SK-N-MC (cell line): ENCODE results near the gene ULBP3.

Experiments used
- DNase-seq: peaks from one replicate; pipeline ENCODE4 v3.0.0-alpha.2; 2011; ENCODE audit warnings: low read depth, low spot score
- H3K27ac ChIP-seq: fragments of 200-600 bp; sonication (generic); 2 replicates; pipeline ENCODE4 v1.5.1; 2016; ENCODE audit warnings: mixed run types
- H3K36me3 ChIP-seq: fragments of 200-600 bp; sonication (generic); 2 replicates; pipeline ENCODE4 v1.6.1; 2017; ENCODE audit warnings: antibody characterized with exemption, low read length, mixed read lengths; ENCODE audit not compliant: insufficient read depth
- H3K4me3 ChIP-seq: fragments of 200-600 bp; sonication (generic); 2 replicates; pipeline ENCODE4 v1.5.1; 2016
- H3K9ac ChIP-seq: fragments of 200-600 bp; sonication (generic); 2 replicates; pipeline ENCODE4 v1.8.0; 2017; ENCODE audit warnings: mixed run types, mixed read lengths; ENCODE audit not compliant: insufficient read length
- H3K9me3 ChIP-seq: fragments of 200-600 bp; sonication (generic); 2 replicates; pipeline ENCODE4 v1.6.1; 2017; ENCODE audit warnings: low read depth, mild to moderate bottlenecking, antibody characterized with exemption, low read length, moderate library complexity, mixed read lengths
- EZH2 ChIP-seq: fragments of 200-600 bp; sonication (generic); IDR thresholded peaks from one replicate; pipeline ENCODE4 v1.6.1; 2017; ENCODE audit warnings: antibody characterized with exemption
- FOXP2 ChIP-seq: optimal IDR thresholded peaks from 2 replicates; pipeline ENCODE3; 2011; ENCODE audit warnings: mild to moderate bottlenecking, moderate library complexity; ENCODE audit not compliant: insufficient read depth; ENCODE audit errors: extremely low read length, control extremely low read depth
- POLR2AphosphoS5 ChIP-seq: IDR thresholded peaks from 2 replicates; pipeline ENCODE4 v1.6.1; 2012; ENCODE audit warnings: mild to moderate bottlenecking, low read depth, low read length, borderline replicate concordance

ULBP3 gene

DNA sequence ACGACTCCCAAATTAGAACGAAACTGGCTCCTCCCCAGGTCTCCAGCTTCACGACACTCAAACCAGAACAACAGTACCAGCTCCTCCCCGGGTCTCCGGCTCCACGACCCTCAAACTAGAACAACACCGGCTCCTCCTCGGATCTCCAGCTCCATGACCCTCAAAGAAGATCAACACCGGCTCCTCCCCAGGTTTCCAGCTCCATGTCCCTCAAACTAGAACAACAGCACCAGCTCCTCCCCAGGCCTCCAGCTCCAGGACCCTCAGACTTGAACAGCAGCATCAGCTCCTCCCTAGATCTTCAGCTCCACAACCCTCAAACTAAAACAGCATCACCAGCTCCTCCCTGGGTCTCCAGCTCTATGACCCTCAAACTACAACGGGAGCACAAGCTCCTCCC is 13.8 kb downstream of the ULBP3 start:
- Histone ChIP-seq H3K4me3 (no peak overlapping the region), H3K9me3 (no peaks in the 10 kb centered on the region), H3K27ac (no peak overlapping the region), H3K9ac (no peak overlapping the region), H3K36me3 (no peaks in the 10 kb centered on the region)
- TF ChIP-seq POLR2AphosphoS5: no peak
- no peak for TF ChIP-seq EZH2
- no peak for TF ChIP-seq FOXP2
- DNase-seq: no peak

DNA sequence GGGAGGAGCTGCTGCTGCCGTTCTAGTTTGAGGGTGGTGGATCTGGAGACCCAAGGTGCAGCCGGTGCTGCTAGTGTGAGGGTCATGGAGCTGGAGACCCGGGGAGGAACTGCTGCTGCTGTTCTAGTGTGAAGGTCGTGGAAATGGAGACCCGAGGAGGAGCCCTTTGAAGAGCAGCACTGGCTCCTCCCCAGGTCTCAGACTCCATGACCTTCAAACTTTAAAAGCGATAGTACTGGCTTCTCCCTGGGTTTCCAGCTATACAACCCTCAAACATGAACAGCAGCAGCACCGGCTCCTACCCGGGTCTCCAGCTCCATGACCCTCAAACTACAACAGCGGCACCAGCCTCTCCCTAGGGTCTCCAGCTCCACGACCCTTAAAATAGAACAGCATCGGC is 15.5 kb downstream of the ULBP3 start:
- TF ChIP-seq EZH2: no peak
- no peak for TF ChIP-seq POLR2AphosphoS5
- TF ChIP-seq FOXP2: no peak
- Histone ChIP-seq H3K9ac (no peak overlapping the region), H3K9me3 (no peaks in the 10 kb centered on the region), H3K36me3 (no peaks in the 10 kb centered on the region), H3K27ac (no peak overlapping the region), H3K4me3 (no peak overlapping the region)
- DNase-seq: no peak

DNA sequence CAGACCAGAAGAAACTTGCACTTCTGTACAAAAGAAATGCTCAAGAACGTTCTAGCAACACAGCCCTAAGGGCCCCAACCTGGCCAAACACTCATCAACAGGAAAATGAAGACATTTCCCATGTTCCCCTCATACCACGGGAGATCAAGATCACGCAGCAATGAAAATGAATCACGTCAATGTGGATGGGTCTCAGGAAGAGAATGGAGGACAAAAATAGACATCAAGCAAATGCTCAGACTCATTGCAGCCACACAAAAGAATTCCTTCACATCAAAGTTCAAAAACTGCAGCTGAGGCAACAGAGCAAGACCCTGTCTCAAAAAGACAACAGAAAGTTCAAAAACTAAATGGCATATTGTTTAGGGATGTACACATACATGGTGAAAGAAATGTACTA is 18.1 kb downstream of the ULBP3 start:
- H3K4me3 ChIP-seq: no peak overlapping the region
- no peak overlapping the region for H3K9ac ChIP-seq
- H3K9me3 ChIP-seq: no peaks in the 10 kb centered on the region
- no peak overlapping the region for H3K27ac ChIP-seq
- H3K36me3 ChIP-seq: no peaks in the 10 kb centered on the region
- DNase-seq: no peak
- TF ChIP-seq POLR2AphosphoS5 (no peak), EZH2 (no peak), FOXP2 (no peak)

DNA sequence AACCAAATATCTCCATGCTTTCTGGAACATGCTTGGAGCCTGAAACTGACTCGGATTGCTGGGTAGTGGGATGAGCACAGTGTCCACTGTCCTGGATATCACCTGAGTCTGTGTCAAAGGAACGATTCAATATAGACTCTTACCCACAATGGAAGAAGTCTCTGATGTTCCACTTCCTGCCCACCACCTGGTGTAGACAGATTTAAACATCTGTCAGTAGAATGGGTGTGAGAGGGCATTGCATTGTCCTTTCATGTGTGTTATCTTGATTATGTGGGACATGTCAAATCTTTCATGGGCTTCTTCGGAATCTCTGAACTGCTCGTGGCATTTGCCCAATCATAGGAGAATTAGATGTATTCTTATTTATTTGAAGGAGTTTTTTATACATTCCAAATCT is 20.8 kb downstream of the ULBP3 start:
- Histone ChIP-seq H3K4me3 (no peak overlapping the region), H3K27ac (no peak overlapping the region), H3K9ac (no peak overlapping the region), H3K9me3 (no peaks in the 10 kb centered on the region), H3K36me3 (no peaks in the 10 kb centered on the region)
- DNase-seq: no peak
- TF ChIP-seq FOXP2 (no peak), POLR2AphosphoS5 (no peak), EZH2 (no peak)

DNA sequence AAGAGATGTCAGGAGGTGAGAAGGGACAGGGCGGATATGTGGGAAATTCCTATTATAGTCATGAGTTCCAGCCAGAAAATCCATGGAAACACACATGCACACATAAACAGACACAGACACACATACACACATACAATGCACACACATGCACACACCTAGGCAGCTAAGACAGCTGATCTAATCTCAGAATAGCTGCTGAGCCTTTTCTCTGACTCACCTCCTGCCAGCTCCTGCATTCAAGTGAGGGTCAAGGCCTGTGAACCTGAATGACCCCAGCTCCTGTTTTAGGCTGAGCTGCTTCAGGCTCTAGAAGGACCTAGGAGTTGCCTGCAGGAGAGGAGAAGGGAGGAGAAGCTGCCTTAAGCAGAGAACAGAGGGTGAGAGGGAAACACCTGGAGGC is 22.0 kb downstream of the ULBP3 start:
- no peak for TF ChIP-seq EZH2
- TF ChIP-seq FOXP2: no peak
- no peak for TF ChIP-seq POLR2AphosphoS5
- Histone ChIP-seq H3K9ac (no peak overlapping the region), H3K36me3 (no peaks in the 10 kb centered on the region), H3K9me3 (no peaks in the 10 kb centered on the region), H3K4me3 (no peak overlapping the region), H3K27ac (no peak overlapping the region)
- DNase-seq: no peak

DNA sequence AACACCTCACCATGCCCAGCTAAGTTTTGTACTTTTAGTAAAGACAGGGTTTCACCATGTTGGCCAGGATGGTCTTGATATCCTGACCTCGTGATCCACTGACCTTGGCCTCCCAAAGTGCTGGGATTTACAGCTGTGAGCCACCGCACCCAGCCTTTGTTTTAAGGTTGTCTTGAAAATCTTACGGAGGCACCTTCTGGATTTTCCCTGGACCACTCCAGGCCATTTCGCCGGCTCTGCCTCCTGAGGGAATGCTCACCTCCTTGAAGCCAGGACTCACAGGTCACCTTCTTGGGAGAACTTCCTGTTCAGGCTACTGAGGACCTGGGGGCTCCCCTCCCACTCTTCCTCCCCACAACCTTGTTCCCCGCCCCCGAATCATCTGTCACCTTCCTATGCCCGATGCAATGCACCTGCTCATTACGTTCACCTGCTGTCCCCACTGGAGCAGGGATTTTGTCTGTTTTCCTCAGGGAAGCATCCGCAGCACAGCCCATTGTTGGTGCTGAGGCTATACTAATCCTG is 24.2 kb downstream of the ULBP3 start:
- DNase-seq: no peak
- H3K36me3 ChIP-seq: no peaks in the 10 kb centered on the region

DNA sequence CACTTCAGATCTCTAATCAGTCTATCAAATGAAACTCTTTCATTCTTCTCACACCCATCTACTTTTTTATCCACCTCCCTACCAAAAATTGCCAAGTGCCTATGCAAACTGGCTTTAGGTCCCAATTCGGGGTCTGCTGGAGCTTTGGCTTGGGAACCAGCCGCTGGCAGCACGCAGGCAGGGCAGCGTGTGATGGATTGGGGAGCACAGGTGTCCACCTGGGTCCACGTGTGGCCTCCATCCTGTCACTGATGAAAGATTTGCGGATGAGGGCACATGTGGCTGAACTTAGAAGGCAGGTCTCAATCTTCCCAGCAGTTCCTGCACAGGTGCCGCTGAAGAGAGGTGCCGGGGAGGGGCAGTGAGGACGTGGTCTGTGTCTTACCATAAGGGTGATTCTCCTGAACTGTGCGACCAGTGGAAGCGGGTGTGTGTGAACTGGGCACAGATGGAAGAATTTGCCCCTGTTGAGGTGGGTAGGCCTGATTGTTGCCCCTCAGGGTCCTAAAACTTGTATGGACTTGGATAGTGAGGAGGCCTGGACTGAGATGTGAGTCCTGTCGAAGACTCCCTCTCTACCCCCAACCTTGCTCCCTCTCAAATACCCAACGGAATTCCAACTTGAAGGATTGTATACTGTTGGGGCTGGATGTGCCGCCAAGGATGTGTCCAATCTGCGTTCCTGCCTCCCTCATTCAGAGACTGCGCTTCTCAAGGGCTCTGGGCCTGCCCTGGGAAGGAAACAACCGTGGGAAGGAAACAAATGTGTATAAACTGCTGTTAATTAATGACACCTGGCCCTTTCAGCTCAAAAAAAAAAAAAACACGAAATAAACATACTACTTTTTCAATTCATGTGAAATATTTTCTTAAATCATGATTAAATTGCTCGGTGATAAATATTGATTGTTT is 25.2 kb downstream of the ULBP3 start:
- no peak overlapping the region for H3K4me3 ChIP-seq
- H3K9ac ChIP-seq: no peak overlapping the region
- no peak for DNase-seq
- no peaks in the 10 kb centered on the region for H3K9me3 ChIP-seq
- no peak for TF ChIP-seq POLR2AphosphoS5
- no peak for TF ChIP-seq EZH2
- no peak for TF ChIP-seq FOXP2
- no peak overlapping the region for H3K27ac ChIP-seq
- no peaks in the 10 kb centered on the region for H3K36me3 ChIP-seq

More for the DNA sequence above, 24.2 kb downstream of the ULBP3 start:
- Histone ChIP-seq H3K4me3 (no peak overlapping the region), H3K27ac (no peak overlapping the region), H3K9me3 (no peaks in the 10 kb centered on the region), H3K9ac (no peak overlapping the region)
- TF ChIP-seq EZH2 (no peak), FOXP2 (no peak), POLR2AphosphoS5 (no peak)

DNA sequence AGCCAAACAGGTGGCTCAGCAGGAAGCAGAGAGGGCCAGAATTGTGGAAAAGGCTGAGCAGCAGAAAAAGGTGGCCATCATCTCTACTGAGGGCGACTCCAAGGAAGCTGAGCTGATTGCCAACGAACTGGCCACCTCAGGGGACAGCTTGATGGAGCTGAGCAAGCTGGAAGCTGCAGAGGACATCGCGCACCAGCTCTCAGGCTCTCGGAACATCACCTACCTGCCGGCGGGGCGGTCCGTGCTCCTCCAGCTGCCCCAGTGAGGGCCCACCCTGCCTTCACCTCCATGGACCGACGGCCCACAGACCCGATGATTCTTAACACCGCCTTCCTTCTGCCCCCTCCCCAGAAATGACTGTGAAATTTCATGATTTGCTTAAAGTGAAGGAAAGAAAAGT is 25.8 kb downstream of the ULBP3 start:
- H3K9ac ChIP-seq: no peak overlapping the region
- no peaks in the 10 kb centered on the region for H3K9me3 ChIP-seq
- no peak for TF ChIP-seq FOXP2
- TF ChIP-seq EZH2: no peak
- no peak for TF ChIP-seq POLR2AphosphoS5
- no peak overlapping the region for H3K4me3 ChIP-seq
- H3K27ac ChIP-seq: no peak overlapping the region
- H3K36me3 ChIP-seq: no peaks in the 10 kb centered on the region
- no peak for DNase-seq
